K562 (cell line): Measurements from ENCODE around the gene PRR16. TPM values are rescaled to one million over a fixed set of nuclear protein-coding genes. Genes with fewer than 3 reads are reported as not detected.

Experiments used
- ATAC-seq: fragments of 200-7000 bp; cut with Tn5 transposase; 3 replicates; pipeline ENCODE4 v1.9.1; 2020; ENCODE audit warnings: moderate library complexity
- BruUV-seq: library from RNA; stranded (reverse); fragments of 400-500 nt; replicated peaks from 2 replicates; lab custom pipeline; 2021; lab: Mats Ljungman, UMichigan
- CTCF ChIA-PET: fragments of 300-600 bp; formaldehyde crosslinking; extraction: SDS; loops from one replicate; lab custom pipeline; 2021; ENCODE audit warnings: low intra/inter-chr PET ratio; lab: Yijun Ruan, JAX
- POLR2A ChIA-PET: fragments of 300-600, 350-650 bp; sonication (Branson Sonifier 250); formaldehyde crosslinking; extraction: SDS; loops from one replicate; lab custom pipeline; 2021; ENCODE audit warnings: antibody characterized with exemption, inconsistent platforms; lab: Yijun Ruan, JAX
- DNase-seq, 4 experiments: peaks; one replicate each; pipeline versions ENCODE4 v3.0.0 to v3.0.0-alpha.2; 2011 to 2018; ENCODE audit warnings: low spot score in 3 of 4, mixed read lengths in 3 of 4; ENCODE audit errors: extremely low read depth in 1 of 4
- FAIRE-seq: peaks from 2 replicates; lab custom pipeline; 2011; peaks lifted over from hg19 to GRCh38; lab: Jason Lieb, UNC
- H2AFZ ChIP-seq: 2 replicates; pipeline ENCODE4 v1.6.0; 2011; ENCODE audit warnings: low read depth, low read length, control low read depth, inconsistent platforms
- H3K27ac ChIP-seq: fragments of 200-600 bp; 3 replicates; pipeline ENCODE4 v1.8.0; 2011; ENCODE audit warnings: low read depth, mild to moderate bottlenecking, control low read depth, inconsistent platforms, low read length, moderate library complexity, mixed read lengths; ENCODE audit errors: extremely low read depth
- H3K27me3 ChIP-seq, 2 experiments: fragments of 300-600 bp in 1 of 2; 2 replicates in 1 of 2; 3 replicates in 1 of 2; pipeline versions ENCODE4 v1.6.0 to v1.8.0; 2011; ENCODE audit warnings: inconsistent platforms in 2 of 2, low read length in 2 of 2, mild to moderate bottlenecking in 1 of 2, mixed read lengths in 1 of 2, moderate library complexity in 1 of 2; ENCODE audit not compliant: control insufficient read depth in 2 of 2, insufficient read depth in 2 of 2
- H3K36me3 ChIP-seq: fragments of 300-600 bp; 3 replicates; pipeline ENCODE4 v1.8.0; 2011; ENCODE audit warnings: mild to moderate bottlenecking, low read length, inconsistent platforms; ENCODE audit not compliant: control insufficient read depth, insufficient read depth
- H3K4me1 ChIP-seq, 2 experiments: fragments of 200-600 bp in 1 of 2; replicated peaks in 1 of 2; 2 replicates in 1 of 2; 3 replicates in 1 of 2; pipeline versions ENCODE4 v1.5.1 to v1.8.0; 2011; ENCODE audit warnings: inconsistent platforms in 2 of 2, low read length in 2 of 2, mild to moderate bottlenecking in 1 of 2, mixed read lengths in 1 of 2, moderate library complexity in 1 of 2; ENCODE audit not compliant: control insufficient read depth in 2 of 2, insufficient read depth in 2 of 2
- H3K4me2 ChIP-seq: 2 replicates; pipeline ENCODE4 v1.6.1; 2011; ENCODE audit warnings: low read length, control low read depth, inconsistent platforms, mixed read lengths; ENCODE audit not compliant: insufficient read depth
- H3K4me3 ChIP-seq: fragments of 200-600 bp; sonication (generic), shearing (Covaris generic); 2 replicates; pipeline ENCODE4 v1.5.1; 2016; ENCODE audit warnings: control low read depth, inconsistent platforms
- H3K79me2 ChIP-seq: fragments of 200-600 bp; 3 replicates; pipeline ENCODE4 v1.8.0; 2011; ENCODE audit warnings: low read length, inconsistent platforms; ENCODE audit not compliant: control insufficient read depth, insufficient read depth
- H3K9ac ChIP-seq, 2 experiments: 2 replicates each; pipeline versions ENCODE4 v1.6.0 to v1.6.1; 2011; ENCODE audit warnings: low read depth in 2 of 2, low read length in 2 of 2, control low read depth in 1 of 2, inconsistent platforms in 1 of 2, mild to moderate bottlenecking in 1 of 2, mixed read lengths in 1 of 2; ENCODE audit not compliant: insufficient read depth in 1 of 2
- H3K9me1 ChIP-seq: one replicate; pipeline ENCODE4 v1.6.0; 2011; ENCODE audit warnings: inconsistent platforms, mild to moderate bottlenecking, low read length, moderate library complexity; ENCODE audit not compliant: control insufficient read depth, insufficient read depth
- H3K9me3 ChIP-seq: replicated peaks from 2 replicates; pipeline ENCODE4 v1.5.1; 2011; ENCODE audit warnings: low read depth, low read length, inconsistent platforms; ENCODE audit not compliant: control insufficient read depth, insufficient read depth
- H4K20me1 ChIP-seq: replicated peaks from 2 replicates; pipeline ENCODE4 v1.6.1; 2011; ENCODE audit warnings: low read length, inconsistent platforms, mixed read lengths; ENCODE audit not compliant: control insufficient read depth, insufficient read depth
- CREBBP ChIP-seq: IDR thresholded peaks from one replicate; pipeline ENCODE4 v1.6.1; 2012; ENCODE audit warnings: low read depth, mild to moderate bottlenecking, control low read depth, inconsistent platforms, low read length
- DEAF1 ChIP-seq: fragments of 450-650 bp; formaldehyde crosslinking; IDR thresholded peaks from 2 replicates; pipeline ENCODE4 v1.4.0; 2020; ENCODE audit warnings: mild to moderate bottlenecking, moderate library complexity
- L3MBTL2 ChIP-seq: fragments of 450-650 bp; IDR thresholded peaks from 2 replicates; pipeline ENCODE4 v1.6.1; 2016; ENCODE audit warnings: mild to moderate bottlenecking, moderate library complexity
- MAZ ChIP-seq, 2 experiments: fragments of 450-650 bp in 1 of 2; sonication (generic) in 1 of 2; formaldehyde crosslinking; IDR thresholded peaks in 1 of 2; conservative IDR thresholded peaks in 1 of 2; 2 replicates each; pipeline versions ENCODE4 v1.4.0 to v1.5.0; 2020; ENCODE audit warnings: mild to moderate bottlenecking in 1 of 2, missing genetic modification reagents in 1 of 2
- MIER1 ChIP-seq: fragments of 450-650 bp; IDR thresholded peaks from 2 replicates; pipeline ENCODE4 v1.6.1; 2016; ENCODE audit warnings: antibody characterized with exemption, mild to moderate bottlenecking, low read depth
- NR4A1 ChIP-seq, 2 experiments: fragments of 250-450 bp in 1 of 2; fragments of 450-650 bp in 1 of 2; sonication (Bioruptor Pico) in 1 of 2; IDR thresholded peaks; 2 replicates each; pipeline versions ENCODE4 v1.4.0 to v1.6.1; 2016 to 2020; ENCODE audit warnings: mild to moderate bottlenecking in 2 of 2, missing compliant biosample characterization in 1 of 2, missing genetic modification characterization in 1 of 2, moderate library complexity in 1 of 2
- NUFIP1 ChIP-seq: fragments of 450-650 bp; IDR thresholded peaks from 2 replicates; pipeline ENCODE4 v1.6.1; 2018; ENCODE audit not compliant: partially characterized antibody
- RBFOX2 ChIP-seq: fragments of 200-400 bp; formaldehyde crosslinking; IDR thresholded peaks from 2 replicates; pipeline ENCODE4 v1.6.1; 2017; ENCODE audit warnings: low read depth, mild to moderate bottlenecking, low read length, moderate library complexity
- ZBTB49 ChIP-seq: sonication (generic); formaldehyde crosslinking; IDR thresholded peaks from 2 replicates; pipeline ENCODE4 v1.8.0; 2022; ENCODE audit warnings: missing genetic modification reagents, mild to moderate bottlenecking, borderline replicate concordance
- ZNF232 ChIP-seq: sonication (generic); formaldehyde crosslinking; IDR thresholded peaks from 2 replicates; pipeline ENCODE4 v1.8.0; 2022; ENCODE audit warnings: mild to moderate bottlenecking, missing genetic modification reagents
- ZNF561 ChIP-seq: fragments of 450-650 bp; formaldehyde crosslinking; conservative IDR thresholded peaks from 2 replicates; pipeline ENCODE4 v1.4.0; 2020; ENCODE audit warnings: mild to moderate bottlenecking, moderate library complexity
- WGBS: fragments of 100-300 bp; shearing (Covaris generic); methylation state at CpG from one replicate; pipeline ENCODE4 v1.1.6; 2016; ENCODE audit warnings: low coverage, mixed read lengths; ENCODE audit not compliant: insufficient coverage; ENCODE audit errors: missing lambda C conversion rate; 5-methylcytosine and 5-hydroxymethylcytosine counted together
- in situ Hi-C: fragments of 300-500 bp; cut with MboI; formaldehyde crosslinking; loops from 4 replicates; pipeline ENCODE4 v1.15.0; 2018; ENCODE audit warnings: inconsistent platforms, mixed read lengths
- intact Hi-C: fragments of 100-400 bp; cut with micrococcal nuclease; formaldehyde crosslinking; loops from 2 replicates; pipeline ENCODE4 v1.14.2; 2022
- polyA plus RNA-seq, 8 experiments: library from polyadenylated mRNA; depleted of rRNA in 4 of 8; stranded (reverse) in 5 of 8; unstranded in 3 of 8; fragments of >200 nt; fragmentation: Nextera tagmentation in 2 of 8; fragmentation: Illumina TruSeq in 1 of 8; extraction: Ambion mirVana in 2 of 8; extraction: Trizol in 1 of 8; gene quantifications; 2 replicates each; pipeline versions ENCODE4 v1.2.1 to v1.2.3, GENCODE V29; 2011 to 2014; ENCODE audit warnings: inconsistent platforms in 1 of 8, missing spikeins in 1 of 8
- total RNA-seq, 7 experiments: library from RNA; depleted of rRNA in 6 of 7; stranded (reverse); fragments of >200 nt in 6 of 7; fragmentation: Illumina TruSeq in 2 of 7; extraction: Trizol in 2 of 7; gene quantifications; 2 replicates each; pipeline versions ENCODE4 v1.2.1 to v1.2.3, GENCODE V29; 2011 to 2021; ENCODE audit warnings: low replicate concordance in 1 of 7
- TF ChIP-seq, protein P1 (sequence below), 2 experiments: fragments of 450-650 bp in 1 of 2; sonication (generic) in 1 of 2; formaldehyde crosslinking; conservative IDR thresholded peaks; 2 replicates each; pipeline versions ENCODE4 v1.4.0 to v1.8.1; 2020 to 2022; ENCODE audit warnings: mild to moderate bottlenecking in 1 of 2, missing genetic modification reagents in 1 of 2
- TF ChIP-seq, protein P2 (sequence below): fragments of 250-450 bp; sonication (Bioruptor Pico); IDR thresholded peaks from 2 replicates; pipeline ENCODE4 v1.5.0; 2020; ENCODE audit warnings: mild to moderate bottlenecking

The PRR16 gene
- total and polyA plus RNA-seq, 9 of the 15 experiments (the other 6 are each of a cell fraction or from before 2014, with no cell fraction given): 0.61 to 10.1 (median 3.3) TPM

- no peaks in the 10 kb centered on the region for H3K9me3 ChIP-seq
- no TSS peak for BruUV-seq
- no peaks in the 10 kb centered on the region for H4K20me1 ChIP-seq
- H3K4me3 ChIP-seq: no peak overlapping the region
- POLR2A ChIA-PET: no interaction called here
- FAIRE-seq: no peak
- CTCF ChIA-PET: no interaction called here
- H3K36me3 ChIP-seq: no peaks in the 10 kb centered on the region
- no peak overlapping the region for H3K4me2 ChIP-seq
- intact Hi-C loops (no loop called here), in situ Hi-C loops (no loop called here)
- no peak overlapping the region for H3K27ac ChIP-seq
- WGBS: 32% methylated on average over 5 of the region's 5 CpGs
- no peak for ATAC-seq
- H3K27me3 ChIP-seq: no peaks in the 10 kb centered on the region
- no peak overlapping the region for H3K9ac ChIP-seq
- H3K79me2 ChIP-seq: no peaks in the 10 kb centered on the region
- DNase-seq: no peak
- no peaks in the 10 kb centered on the region for H3K4me1 ChIP-seq
- no peak overlapping the region for H2AFZ ChIP-seq
- no peaks in the 10 kb centered on the region for H3K9me1 ChIP-seq
- TF ChIP-seq L3MBTL2 (no peak), ZBTB49 (CRISPR knock-in tag) (no peak), RBFOX2 (no peak), CREBBP (no peak), DEAF1 (CRISPR knock-in tag) (no peak), ZNF232 (CRISPR knock-in tag) (no peak), MAZ (CRISPR knock-in tag; conservative IDR thresholded peaks at IDR 0.05 in 1 of 2, IDR thresholded peaks at IDR 0.05 in 1 of 2) (no peak), NR4A1 (CRISPR knock-in tag; IDR thresholded peaks at IDR 0.05) (no peak), NR4A1 (tag; IDR thresholded peaks at IDR 0.05) (no peak), NUFIP1 (no peak), MIER1 (no peak), ZNF561 (no peak)
- TF ChIP-seq, protein P1, sequence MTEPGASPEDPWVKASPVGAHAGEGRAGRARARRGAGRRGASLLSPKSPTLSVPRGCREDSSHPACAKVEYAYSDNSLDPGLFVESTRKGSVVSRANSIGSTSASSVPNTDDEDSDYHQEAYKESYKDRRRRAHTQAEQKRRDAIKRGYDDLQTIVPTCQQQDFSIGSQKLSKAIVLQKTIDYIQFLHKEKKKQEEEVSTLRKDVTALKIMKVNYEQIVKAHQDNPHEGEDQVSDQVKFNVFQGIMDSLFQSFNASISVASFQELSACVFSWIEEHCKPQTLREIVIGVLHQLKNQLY (CRISPR knock-in tag; conservative IDR thresholded peaks at IDR 0.05): no peak
- TF ChIP-seq, protein P2, sequence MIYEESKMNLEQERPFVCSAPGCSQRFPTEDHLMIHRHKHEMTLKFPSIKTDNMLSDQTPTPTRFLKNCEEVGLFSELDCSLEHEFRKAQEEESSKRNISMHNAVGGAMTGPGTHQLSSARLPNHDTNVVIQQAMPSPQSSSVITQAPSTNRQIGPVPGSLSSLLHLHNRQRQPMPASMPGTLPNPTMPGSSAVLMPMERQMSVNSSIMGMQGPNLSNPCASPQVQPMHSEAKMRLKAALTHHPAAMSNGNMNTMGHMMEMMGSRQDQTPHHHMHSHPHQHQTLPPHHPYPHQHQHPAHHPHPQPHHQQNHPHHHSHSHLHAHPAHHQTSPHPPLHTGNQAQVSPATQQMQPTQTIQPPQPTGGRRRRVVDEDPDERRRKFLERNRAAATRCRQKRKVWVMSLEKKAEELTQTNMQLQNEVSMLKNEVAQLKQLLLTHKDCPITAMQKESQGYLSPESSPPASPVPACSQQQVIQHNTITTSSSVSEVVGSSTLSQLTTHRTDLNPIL (CRISPR knock-in tag): no peak
Measured at GRCh38 chr5:120450910-120451309, 13.2 kb upstream of the PRR16 start.
